Measurements from ENCODE around the gene NABP1. TPM values are rescaled to one million over a fixed set of nuclear protein-coding genes. Genes with fewer than 3 reads are reported as not detected.

NABP1 gene
- total and polyA plus RNA-seq, 10 of the 15 experiments (the other 5 are each of a cell fraction or from before 2014, with no cell fraction given) = 22.9 to 65.7 (median 39.9) TPM

- Histone ChIP-seq H2AFZ (ENCODE audit: control insufficient read depth, low read depth, low read length) (no peak overlapping the region), H3K9me3 (replicated peaks; ENCODE audit: control insufficient read depth, insufficient read depth, low read length) (no peaks in the 10 kb centered on the region), H3K4me1 (ENCODE audit: control insufficient read depth, insufficient read depth, low read length) (no peaks in the 10 kb centered on the region), H3K27me3 (replicated peaks in 1 of 2; ENCODE audit: control insufficient read depth in 2 of 2, insufficient read depth in 2 of 2, low read length in 1 of 2) (no peaks in the 10 kb centered on the region), H3K79me2 (ENCODE audit: control insufficient read depth, insufficient read depth, low read length) (no peaks in the 10 kb centered on the region), H3K36me3 (ENCODE audit: control insufficient read depth in 2 of 2, insufficient read depth in 2 of 2, low read length in 1 of 2) (no peaks in the 10 kb centered on the region; a peak in 1 of 4 replicates), H3K4me2 (ENCODE audit: control insufficient read depth, insufficient read depth) (no peak overlapping the region), H3K27ac (ENCODE audit: control insufficient read depth, insufficient read depth) (no peak overlapping the region), H3K9ac (ENCODE audit: control insufficient read depth, insufficient read depth, low read length) (no peak overlapping the region), H3K4me3 (no peak overlapping the region), H4K20me1 (ENCODE audit: control insufficient read depth, insufficient read depth) (no peaks in the 10 kb centered on the region)
- ATAC-seq (no peak), FAIRE-seq (no peak), DNase-seq (ENCODE audit: low read depth, low spot score) (no peak)
- BruUV-seq (replicated peaks) = no TSS peak
- intact Hi-C loops (cut with micrococcal nuclease; ENCODE audit: unreplicated experiment) (loop anchor here (10.0 kb wide), 1 partner anchor 528 kb away; no protein-coding TSS in a partner anchor), in situ Hi-C loops (cut with MboI) (loop anchor here (5.0 kb wide), 1 partner anchor 126 kb away; no protein-coding TSS in a partner anchor)
- RAD21 ChIA-PET (ENCODE audit: unreplicated experiment) = interaction anchor here (1.0 kb wide), 1 partner anchor 86 kb away, joined by 3 read pairs; no protein-coding TSS in a partner anchor
- POLR2A ChIA-PET = no interaction called here
- SMC1A ChIA-PET (ENCODE audit: uncharacterized antibody, unreplicated experiment) = interaction anchor here (1.3 to 2.9 kb wide), 4 partner anchors 13 to 129 kb away, joined by 3 to 26 read pairs (median 12); no protein-coding TSS in a partner anchor
- TF ChIP-seq POLR2A (IDR thresholded peaks at IDR 0.05; ENCODE audit: low read depth, low read length) (0 out of 2 replicates have a peak, but pooled peaks have one; percentile 19), KAT2A (conservative IDR thresholded peaks at IDR 0.05; ENCODE audit: control insufficient read depth, low read depth, low read length) (no peak), ZNF24 (IDR thresholded peaks at IDR 0.05) (no peak), ZNF217 (IDR thresholded peaks at IDR 0.05) (no peak)
- 71% methylated on average over 2 of the region's 2 CpGs for WGBS (ENCODE audit: insufficient coverage, insufficient replicate concordance, low lambda C conversion rate, missing lambda C conversion rate)
- CTCF ChIA-PET = interaction anchor here (0.9 to 6.4 kb wide), 4 partner anchors 16 to 138 kb away, joined by 3 to 112 read pairs (median 6); no protein-coding TSS in a partner anchor
Measured at GRCh38 chr2:191693166-191693565, 15.2 kb downstream of the NABP1 start.

GRCh38 chr2:191693778-191694177, 15.8 kb downstream of the NABP1 start:
- H3K4me1 ChIP-seq (ENCODE audit: control insufficient read depth, insufficient read depth, low read length) = no peaks in the 10 kb centered on the region
- ChIA-PET CTCF (interaction anchor here (1.0 to 6.4 kb wide), 2 partner anchors 16 to 128 kb away, joined by 3 to 112 read pairs; no protein-coding TSS in a partner anchor), POLR2A (no interaction called here), SMC1A (ENCODE audit: uncharacterized antibody, unreplicated experiment) (interaction anchor here (2.9 kb wide), 1 partner anchor 129 kb away, joined by 26 read pairs; no protein-coding TSS in a partner anchor), RAD21 (ENCODE audit: unreplicated experiment) (no interaction called here)
- H2AFZ ChIP-seq (ENCODE audit: control insufficient read depth, low read depth, low read length) = no peak overlapping the region
- intact Hi-C loops (cut with micrococcal nuclease; ENCODE audit: unreplicated experiment) = loop anchor here (10.0 kb wide), 1 partner anchor 529 kb away; no protein-coding TSS in a partner anchor
- H3K4me2 ChIP-seq (ENCODE audit: control insufficient read depth, insufficient read depth) = no peak overlapping the region
- WGBS (ENCODE audit: insufficient coverage, insufficient replicate concordance, low lambda C conversion rate, missing lambda C conversion rate) = 4% methylated on average over 1 of the region's 1 CpG
- BruUV-seq (replicated peaks) = no TSS peak
- in situ Hi-C loops (cut with MboI) = loop anchor here (5.0 kb wide), 1 partner anchor 126 kb away; no protein-coding TSS in a partner anchor
- FAIRE-seq (no peak), DNase-seq (ENCODE audit: low read depth, low spot score) (no peak), ATAC-seq (peak; percentile 33)
- no peaks in the 10 kb centered on the region for H3K79me2 ChIP-seq (ENCODE audit: control insufficient read depth, insufficient read depth, low read length)
- H3K36me3 ChIP-seq (ENCODE audit: control insufficient read depth in 2 of 2, insufficient read depth in 2 of 2, low read length in 1 of 2) = no peaks in the 10 kb centered on the region
- H3K27me3 ChIP-seq (replicated peaks in 1 of 2; ENCODE audit: control insufficient read depth in 2 of 2, insufficient read depth in 2 of 2, low read length in 1 of 2) = no peaks in the 10 kb centered on the region
- H3K4me3 ChIP-seq = no peak overlapping the region
- H3K27ac ChIP-seq (ENCODE audit: control insufficient read depth, insufficient read depth) = no peak overlapping the region
- H3K9me3 ChIP-seq (replicated peaks; ENCODE audit: control insufficient read depth, insufficient read depth, low read length) = no peaks in the 10 kb centered on the region; the same call in 2 of the 3 replicates
- H3K9ac ChIP-seq (ENCODE audit: control insufficient read depth, insufficient read depth, low read length) = no peak overlapping the region
- no peaks in the 10 kb centered on the region for H4K20me1 ChIP-seq (ENCODE audit: control insufficient read depth, insufficient read depth)
- no peak for TF ChIP-seq SMARCA5 (IDR thresholded peaks at IDR 0.05)
- TF ChIP-seq, protein P1, sequence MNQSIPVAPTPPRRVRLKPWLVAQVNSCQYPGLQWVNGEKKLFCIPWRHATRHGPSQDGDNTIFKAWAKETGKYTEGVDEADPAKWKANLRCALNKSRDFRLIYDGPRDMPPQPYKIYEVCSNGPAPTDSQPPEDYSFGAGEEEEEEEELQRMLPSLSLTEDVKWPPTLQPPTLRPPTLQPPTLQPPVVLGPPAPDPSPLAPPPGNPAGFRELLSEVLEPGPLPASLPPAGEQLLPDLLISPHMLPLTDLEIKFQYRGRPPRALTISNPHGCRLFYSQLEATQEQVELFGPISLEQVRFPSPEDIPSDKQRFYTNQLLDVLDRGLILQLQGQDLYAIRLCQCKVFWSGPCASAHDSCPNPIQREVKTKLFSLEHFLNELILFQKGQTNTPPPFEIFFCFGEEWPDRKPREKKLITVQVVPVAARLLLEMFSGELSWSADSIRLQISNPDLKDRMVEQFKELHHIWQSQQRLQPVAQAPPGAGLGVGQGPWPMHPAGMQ (IDR thresholded peaks at IDR 0.05; ENCODE audit: borderline replicate concordance) = no peak
- no peak for TF ChIP-seq RELB (IDR thresholded peaks at IDR 0.05; ENCODE audit: low read depth)
- TF ChIP-seq YBX1 (IDR thresholded peaks at IDR 0.05) = no peak
- TF ChIP-seq CHD2 (IDR thresholded peaks at IDR 0.05; ENCODE audit: borderline replicate concordance, low read depth, low read length) = no peak
- TF ChIP-seq SKIL (IDR thresholded peaks at IDR 0.05; ENCODE audit: low read depth, poor library complexity, severe bottlenecking) = no peak
- no peak for TF ChIP-seq SP1 (IDR thresholded peaks at IDR 0.05; ENCODE audit: low read depth, low read length)
- TF ChIP-seq CHD1 (IDR thresholded peaks at IDR 0.05; ENCODE audit: low read depth, low read length) = no peak
- no peak for TF ChIP-seq RELA (IDR thresholded peaks at IDR 0.05; ENCODE audit: borderline replicate concordance, partially characterized antibody)
